HG03045 (cell line): ENCODE results near the gene CTTN.
"Not testable (repeated sequence)": the region's sequence is repeated elsewhere in the genome, so short reads cannot be mapped to it uniquely, and the experiment has no call there.

Source experiments
- ATAC-seq: cut with Tn5 transposase; IDR thresholded peaks from one replicate; pipeline ENCODE4 v1.9.1; 2021; ENCODE audit warnings: mild to moderate bottlenecking, moderate library complexity; ENCODE audit not compliant: unreplicated experiment

Gene CTTN

GRCh38 chr11:70445091-70445490, 46.8 kb downstream of the CTTN start:
- no peak for ATAC-seq

GRCh38 chr11:70445605-70446004, 47.3 kb downstream of the CTTN start:
- ATAC-seq, result no peak

DNA sequence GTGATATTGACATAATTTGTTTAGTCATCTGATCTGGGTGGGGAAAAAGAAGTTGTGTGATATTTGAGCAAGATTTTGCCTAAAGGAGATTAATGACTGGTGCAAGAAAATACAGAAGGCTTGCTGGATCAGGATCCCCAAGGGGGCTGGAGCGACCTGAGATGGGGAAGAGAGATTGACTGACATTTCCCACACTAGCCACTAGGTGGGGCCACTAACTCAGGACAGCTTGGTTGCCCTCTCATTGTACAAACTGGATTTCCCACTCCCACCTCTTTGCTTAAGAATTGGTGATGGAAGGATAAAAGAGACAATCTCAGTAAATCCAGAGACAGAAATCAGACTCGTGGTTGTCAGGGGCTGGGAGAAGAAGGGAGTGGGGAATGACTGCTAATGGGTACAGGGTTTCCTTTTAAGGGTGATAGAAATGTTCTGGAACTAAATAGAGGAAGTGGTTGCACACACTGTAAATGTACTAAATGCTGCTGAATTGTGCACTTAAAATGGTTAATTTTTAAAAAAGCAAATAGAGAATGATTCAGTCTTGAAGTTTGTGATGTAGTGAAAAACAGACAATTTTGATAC, 50.7 kb downstream of the CTTN start:
- ATAC-seq, result no peak

DNA sequence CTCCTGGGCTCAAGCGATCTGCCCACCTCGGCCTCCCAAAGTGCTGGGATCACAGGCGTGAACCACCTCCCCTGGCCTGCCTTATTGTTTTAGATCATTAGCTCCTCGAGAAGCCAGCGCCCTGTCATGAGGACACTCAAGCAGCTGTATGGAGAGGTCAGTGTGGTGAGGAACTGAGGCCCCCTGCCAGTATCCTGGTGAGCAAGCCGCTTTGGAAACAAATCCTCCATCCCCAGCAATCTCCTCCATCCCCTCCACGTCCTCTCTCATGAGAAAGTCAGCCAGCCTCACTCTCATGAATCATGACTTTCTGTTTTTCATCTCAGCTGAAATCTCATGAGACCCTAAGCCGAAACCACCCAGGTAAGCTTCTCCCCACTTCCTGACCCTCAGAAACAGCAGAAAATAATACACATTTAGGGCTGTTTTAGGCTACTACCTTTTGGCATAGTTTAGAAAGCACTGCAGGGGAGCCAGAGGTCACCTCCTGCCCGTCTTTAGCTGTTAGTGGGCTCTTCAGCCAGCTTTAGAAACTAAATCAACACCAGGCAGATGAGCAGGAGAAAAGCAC, 56.0 kb downstream of the CTTN start:
- no peak for ATAC-seq

GRCh38 chr11:70454811-70455210, 56.5 kb downstream of the CTTN start:
- ATAC-seq, result not testable (repeated sequence)

DNA sequence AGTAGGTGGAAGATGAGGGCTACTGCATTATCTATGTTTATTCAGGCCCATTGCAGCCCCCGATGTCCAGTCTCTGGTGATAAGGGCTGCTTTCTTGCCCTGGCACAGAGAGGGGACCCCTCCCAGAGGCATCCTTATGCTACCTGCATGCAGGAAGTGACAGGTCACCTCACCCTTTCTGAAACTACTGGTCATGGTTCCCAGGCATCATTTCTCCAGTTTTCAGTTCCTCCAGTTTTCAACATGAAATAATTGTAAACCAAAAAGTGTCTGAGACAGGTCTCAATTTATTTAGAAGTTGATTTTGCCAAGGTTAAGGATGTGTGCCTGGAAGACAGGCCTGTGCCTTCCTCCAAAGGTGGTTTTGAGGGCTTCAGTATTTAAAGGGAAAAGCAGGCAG, 57.0 kb downstream of the CTTN start:
- no peak for ATAC-seq

DNA sequence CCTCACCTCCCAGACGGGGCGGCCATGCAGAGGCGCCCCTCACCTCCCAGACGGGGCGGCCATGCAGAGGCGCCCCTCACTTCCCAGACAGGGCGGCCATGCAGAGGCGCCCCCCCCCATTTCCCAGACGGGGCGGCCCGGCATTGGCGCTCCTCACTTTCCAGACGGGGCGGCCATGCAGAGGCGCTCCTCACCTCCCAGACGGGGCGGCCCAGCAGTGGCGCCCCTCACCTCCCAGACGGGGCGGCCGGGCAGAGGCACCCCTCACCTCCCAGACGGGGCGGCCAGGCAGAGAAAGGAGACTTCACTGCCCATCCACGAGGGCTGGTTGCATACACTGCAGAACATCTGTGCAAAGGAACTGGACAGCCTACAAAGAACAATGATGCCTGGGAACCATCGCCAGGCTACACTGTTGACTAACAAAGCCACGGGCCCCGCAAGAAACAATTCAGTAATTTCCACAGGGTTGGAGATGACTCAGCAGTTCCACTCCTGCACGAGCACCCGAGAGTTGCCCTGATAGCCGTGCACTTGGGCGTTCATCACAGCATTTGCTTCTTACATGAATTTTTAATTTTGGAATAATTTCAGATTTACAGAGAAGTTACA, 58.7 kb downstream of the CTTN start:
- ATAC-seq, result no peak

GRCh38 chr11:70458736-70459135, 60.4 kb downstream of the CTTN start:
- ATAC-seq, result no peak

GRCh38 chr11:70460111-70460510, 61.8 kb downstream of the CTTN start:
- no peak for ATAC-seq

GRCh38 chr11:70460964-70461363, 62.6 kb downstream of the CTTN start:
- no peak for ATAC-seq

- ATAC-seq, result no peak
These were observed 64.6 kb downstream of the CTTN start for GRCh38 chr11:70462818-70463477.

DNA sequence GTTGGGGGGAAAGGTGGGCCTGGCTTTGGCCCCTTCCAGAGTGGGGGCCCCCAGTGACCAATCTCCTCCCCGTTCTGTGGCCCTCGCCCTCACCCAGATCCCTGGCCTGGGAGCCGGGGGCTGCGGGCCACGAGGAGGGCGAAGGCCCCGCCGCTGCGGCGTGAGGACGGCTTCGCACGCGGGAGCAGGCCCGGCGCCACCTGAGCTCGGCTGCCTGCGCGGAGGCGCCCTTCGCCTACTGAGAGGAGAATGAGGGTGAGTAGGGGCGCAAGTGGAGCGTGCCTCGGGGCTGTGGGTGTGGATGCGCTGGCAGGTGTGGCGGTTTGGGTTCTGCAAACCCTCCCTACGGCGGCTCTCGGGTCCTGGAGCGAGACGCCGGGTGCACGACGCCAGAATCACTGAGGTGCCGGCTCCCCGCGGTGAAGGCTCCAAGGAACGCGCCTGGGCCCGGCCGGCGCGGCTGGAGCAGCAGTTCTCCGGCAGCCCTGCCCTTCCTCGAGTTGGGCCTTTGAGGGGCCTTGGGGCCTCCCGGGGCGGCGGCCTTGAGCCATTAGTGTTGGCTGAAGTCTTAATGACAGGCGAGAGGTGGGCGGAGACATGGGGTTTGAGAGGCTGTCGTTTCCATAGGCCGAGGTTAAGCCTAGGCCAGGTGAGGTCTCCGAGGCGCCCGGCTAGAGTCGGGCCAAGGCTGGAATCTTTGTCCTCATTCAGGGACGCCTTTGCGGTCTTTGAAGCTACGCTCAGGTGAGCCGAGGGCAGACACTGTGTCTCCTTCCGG, 65.3 kb downstream of the CTTN start:
- no peak for ATAC-seq

GRCh38 chr11:70464509-70465361, 66.4 kb downstream of the CTTN start:
- ATAC-seq, result no peak

DNA sequence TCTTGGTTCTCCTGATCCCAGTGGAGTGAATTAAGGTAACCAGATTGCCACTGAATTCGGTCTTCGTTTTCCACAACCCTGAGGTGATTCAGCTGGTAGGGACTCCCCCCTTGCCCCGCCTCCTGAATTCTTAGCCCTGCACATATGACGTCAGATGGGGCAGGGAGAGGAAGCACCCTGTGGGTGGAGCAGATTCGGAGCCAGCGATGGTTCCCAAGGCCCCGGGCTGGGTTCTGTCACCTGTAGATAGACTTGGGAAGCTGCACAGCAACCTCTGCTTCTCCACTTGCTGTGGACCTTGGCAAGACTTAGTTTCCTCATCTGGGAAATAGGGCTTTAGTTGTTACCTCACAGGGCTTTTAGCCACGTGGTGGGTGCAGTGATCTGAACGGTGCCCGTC, 67.8 kb downstream of the CTTN start:
- no peak for ATAC-seq

GRCh38 chr11:70466596-70466995, 68.3 kb downstream of the CTTN start:
- no peak for ATAC-seq

GRCh38 chr11:70467201-70468085, 69.1 kb downstream of the CTTN start:
- ATAC-seq, result no peak

DNA sequence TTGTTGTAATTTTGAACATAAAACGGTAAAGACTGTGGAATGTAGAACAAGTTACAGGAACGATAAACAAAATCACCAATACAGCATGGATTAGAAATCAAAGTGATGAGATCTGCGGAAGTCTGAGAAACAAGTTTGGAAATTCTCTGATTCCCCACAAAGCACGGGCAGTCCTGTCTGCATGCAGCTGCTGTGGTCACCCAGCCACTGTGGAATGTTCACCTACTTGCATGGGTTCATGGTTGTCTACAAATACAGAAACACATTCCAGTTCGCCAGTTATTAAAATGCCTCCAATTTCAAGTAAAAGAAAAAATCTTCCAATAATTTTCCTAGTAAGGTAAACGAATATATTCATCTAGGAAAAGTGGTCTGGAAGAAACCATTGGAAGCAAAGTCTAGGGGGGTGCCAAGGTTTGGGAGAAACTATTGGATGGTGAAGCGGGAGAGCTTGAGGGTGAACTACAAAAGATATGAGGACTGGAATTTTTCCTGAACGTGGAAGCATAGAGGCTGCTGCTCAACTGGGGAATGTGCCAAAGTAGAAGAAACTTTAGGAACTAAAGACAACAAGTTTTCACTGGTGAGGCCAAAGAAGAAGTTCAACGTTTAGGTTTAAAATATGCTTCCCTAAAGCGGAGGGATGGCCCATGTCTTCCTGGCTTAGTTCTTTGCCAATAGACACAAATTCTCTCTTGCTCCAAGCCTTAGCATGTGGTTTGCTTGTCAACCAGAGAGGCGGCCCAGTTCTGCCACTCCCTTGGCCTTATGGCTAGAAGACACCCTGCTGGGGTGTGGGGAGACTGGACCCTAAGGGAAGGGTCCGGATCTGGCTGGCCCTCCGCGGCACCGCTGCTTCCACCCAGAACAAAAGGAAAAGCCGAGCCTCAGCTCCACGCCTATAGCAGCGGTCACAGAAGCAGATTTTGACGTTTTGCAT, 70.2 kb downstream of the CTTN start:
- no peak for ATAC-seq

DNA sequence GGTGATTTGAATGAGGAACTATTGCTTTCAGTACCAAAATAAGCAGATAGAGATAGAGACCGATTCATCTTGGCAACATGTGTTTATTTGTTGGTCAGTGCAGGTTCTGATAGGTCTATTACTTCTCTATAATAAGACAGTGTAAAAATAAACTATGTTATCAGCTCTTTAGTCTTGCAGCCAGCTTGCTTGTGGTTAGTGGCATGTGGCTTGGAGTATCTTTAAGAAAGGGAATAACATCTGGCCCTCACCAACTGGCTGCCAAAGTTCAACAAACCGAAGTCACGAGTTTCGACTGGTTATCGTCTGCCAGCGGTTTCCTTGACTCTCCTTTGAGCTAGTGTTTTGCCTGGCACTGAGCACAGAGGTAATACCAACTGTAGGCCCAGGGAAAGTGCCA, 71.8 kb downstream of the CTTN start:
- no peak for ATAC-seq
